GM12865 (cell line): ENCODE results near the gene TBC1D2.

Experiments
- DNase-seq: peaks from one replicate; pipeline ENCODE4 v3.0.0; 2010; ENCODE audit warnings: low read depth
- H3K4me3 ChIP-seq: 2 replicates; pipeline ENCODE4 v1.5.1; 2011; ENCODE audit warnings: mild to moderate bottlenecking, low read depth, low read length, control low read depth
- CTCF ChIP-seq: IDR thresholded peaks from 2 replicates; pipeline ENCODE4 v1.5.1; 2011; ENCODE audit warnings: low read length, control low read depth, low read depth, inconsistent platforms; ENCODE audit not compliant: insufficient read depth; ENCODE audit errors: missing control alignments

The TBC1D2 gene

GRCh38 chr9:98232926-98233325 lies 22.5 kb downstream of the TBC1D2 start:
- no peak overlapping the region for H3K4me3 ChIP-seq
- no peak for TF ChIP-seq CTCF
- no peak for DNase-seq

- TF ChIP-seq CTCF: no peak
- no peak for DNase-seq
- no peak overlapping the region for H3K4me3 ChIP-seq
These were observed 23.5 kb downstream of the TBC1D2 start for GRCh38 chr9:98231770-98232478.

- DNase-seq: peak; percentile 26
- TF ChIP-seq CTCF: no peak
- no peak overlapping the region for H3K4me3 ChIP-seq
These were observed 24.7 kb downstream of the TBC1D2 start for GRCh38 chr9:98230789-98231188.

GRCh38 chr9:98230304-98230703 lies 25.1 kb downstream of the TBC1D2 start:
- no peak for DNase-seq
- TF ChIP-seq CTCF: no peak
- H3K4me3 ChIP-seq: no peak overlapping the region

- no peak for TF ChIP-seq CTCF
- no peak overlapping the region for H3K4me3 ChIP-seq
- no peak for DNase-seq
These were observed 25.8 kb downstream of the TBC1D2 start for GRCh38 chr9:98229620-98230019.

- no peak for TF ChIP-seq CTCF
- DNase-seq: no peak
- no peak overlapping the region for H3K4me3 ChIP-seq
These were observed 26.4 kb downstream of the TBC1D2 start for GRCh38 chr9:98229090-98229395.
